Gastroesophageal sphincter (tissue), 3 donors: ENCODE data around the gene SFMBT2.

Source experiments
- POLR2A ChIP-seq, 2 donors: fragments of 450-650 bp; IDR thresholded peaks; one replicate each; pipeline ENCODE4 v1.6.1; 2017; ENCODE audit warnings: antibody characterized with exemption in 2 of 2, mild to moderate bottlenecking in 2 of 2, moderate library complexity in 1 of 2
- TF ChIP-seq, protein P1 (sequence below), 4 experiments: fragments of 200-600 bp in 2 of 4; fragments of 450-650 bp in 2 of 4; sonication (generic) in 1 of 4; IDR thresholded peaks; one replicate each; pipeline ENCODE4 v1.5.1; 2017 to 2019; ENCODE audit warnings: antibody characterized with exemption in 4 of 4, mild to moderate bottlenecking in 2 of 4, moderate library complexity in 2 of 4

DNA sequence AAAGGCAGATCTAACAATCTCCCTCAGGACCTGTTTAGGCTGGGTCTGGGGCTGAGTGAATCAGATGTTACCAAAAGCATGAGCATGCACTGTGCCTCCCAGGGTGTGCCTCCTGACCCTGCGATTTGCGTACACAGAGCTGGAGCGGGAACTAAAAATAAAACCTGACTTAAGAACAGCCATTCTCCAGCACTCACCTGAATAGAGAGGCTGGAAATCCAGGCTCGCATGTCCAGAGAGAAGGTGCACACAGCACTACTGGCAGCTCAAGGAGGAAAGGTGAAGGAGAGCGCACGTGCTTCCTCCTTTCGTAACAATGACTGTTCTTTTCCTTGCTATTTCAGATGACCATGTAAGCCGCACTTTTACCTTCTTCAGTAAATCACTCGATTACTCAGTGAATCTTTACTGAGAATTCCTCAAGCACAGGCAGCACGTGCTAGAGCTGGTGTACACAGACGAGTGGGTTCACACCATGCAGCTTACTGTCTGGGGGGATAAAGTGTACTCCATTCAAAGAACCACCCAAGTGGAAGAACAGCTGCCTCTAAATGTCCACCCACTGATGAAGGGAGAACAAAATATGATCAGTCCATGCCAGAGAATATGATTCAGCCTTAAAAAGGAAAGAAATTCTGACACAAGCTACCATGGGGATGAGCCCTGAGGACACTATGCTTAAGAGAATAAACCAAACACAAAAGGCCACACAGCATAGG lies 45.6 kb downstream of the SFMBT2 start:
- TF ChIP-seq, protein P1, sequence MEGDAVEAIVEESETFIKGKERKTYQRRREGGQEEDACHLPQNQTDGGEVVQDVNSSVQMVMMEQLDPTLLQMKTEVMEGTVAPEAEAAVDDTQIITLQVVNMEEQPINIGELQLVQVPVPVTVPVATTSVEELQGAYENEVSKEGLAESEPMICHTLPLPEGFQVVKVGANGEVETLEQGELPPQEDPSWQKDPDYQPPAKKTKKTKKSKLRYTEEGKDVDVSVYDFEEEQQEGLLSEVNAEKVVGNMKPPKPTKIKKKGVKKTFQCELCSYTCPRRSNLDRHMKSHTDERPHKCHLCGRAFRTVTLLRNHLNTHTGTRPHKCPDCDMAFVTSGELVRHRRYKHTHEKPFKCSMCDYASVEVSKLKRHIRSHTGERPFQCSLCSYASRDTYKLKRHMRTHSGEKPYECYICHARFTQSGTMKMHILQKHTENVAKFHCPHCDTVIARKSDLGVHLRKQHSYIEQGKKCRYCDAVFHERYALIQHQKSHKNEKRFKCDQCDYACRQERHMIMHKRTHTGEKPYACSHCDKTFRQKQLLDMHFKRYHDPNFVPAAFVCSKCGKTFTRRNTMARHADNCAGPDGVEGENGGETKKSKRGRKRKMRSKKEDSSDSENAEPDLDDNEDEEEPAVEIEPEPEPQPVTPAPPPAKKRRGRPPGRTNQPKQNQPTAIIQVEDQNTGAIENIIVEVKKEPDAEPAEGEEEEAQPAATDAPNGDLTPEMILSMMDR (IDR thresholded peaks at IDR 0.05): no peak
- no peak for TF ChIP-seq POLR2A (IDR thresholded peaks at IDR 0.05)
